SK-N-SH (cell line): ENCODE results near the gene SKIDA1. TPM values are rescaled to one million over a fixed set of nuclear protein-coding genes. Genes with fewer than 3 reads are reported as not detected.
A peak's percentile ranks its signal among the peaks of the same experiment; 100 is the strongest.

Experiments used
- CTCF ChIA-PET: fragments of 300-600, 350-600 bp; formaldehyde crosslinking; extraction: SDS; loops from one replicate; lab custom pipeline; 2021; lab: Yijun Ruan, JAX
- POLR2A ChIA-PET: fragments of 350-600 bp; sonication (Branson Sonifier 250); formaldehyde crosslinking; extraction: SDS; loops from one replicate; lab custom pipeline; 2020; ENCODE audit warnings: antibody characterized with exemption, inconsistent platforms; lab: Yijun Ruan, JAX
- DNase-seq: peaks from one replicate; pipeline ENCODE4 v3.0.0; 2012
- H2AFZ ChIP-seq: fragments of 200-600 bp; sonication (generic); 2 replicates; pipeline ENCODE4 v1.8.1; 2016; ENCODE audit warnings: antibody characterized with exemption, mild to moderate bottlenecking, low read depth
- H3F3A ChIP-seq: fragments of 200-600 bp; sonication (generic); replicated peaks from 2 replicates; pipeline ENCODE3; 2016; ENCODE audit warnings: antibody characterized with exemption, mild to moderate bottlenecking; ENCODE audit not compliant: insufficient read depth
- H3K27ac ChIP-seq, 2 experiments: fragments of 200-500 bp in 1 of 2; fragments of 200-600 bp in 1 of 2; sonication (Bioruptor generic) in 1 of 2; sonication (generic), shearing (Covaris generic) in 1 of 2; 2 replicates each; pipeline versions ENCODE4 v1.5.1 to v1.6.1; 2014 to 2016; ENCODE audit warnings: low read depth in 2 of 2, inconsistent platforms in 1 of 2, low read length in 1 of 2, mild to moderate bottlenecking in 1 of 2, mixed read lengths in 1 of 2
- H3K27me3 ChIP-seq: fragments of 200-600 bp; sonication (generic), shearing (Covaris generic); 2 replicates; pipeline ENCODE4 v1.6.1; 2016; ENCODE audit warnings: mixed run types; ENCODE audit not compliant: insufficient read depth
- H3K36me3 ChIP-seq, 2 experiments: fragments of 200-500 bp in 1 of 2; fragments of 200-600 bp in 1 of 2; sonication (Bioruptor generic) in 1 of 2; sonication (generic) in 1 of 2; replicated peaks in 1 of 2; 2 replicates each; pipeline versions ENCODE3 to v1.5.1; 2014 to 2016; ENCODE audit warnings: low read length in 1 of 2, mild to moderate bottlenecking in 1 of 2; ENCODE audit not compliant: insufficient read depth in 2 of 2, control insufficient read depth in 1 of 2
- H3K4me1 ChIP-seq, 2 experiments: fragments of 200-500 bp in 1 of 2; fragments of 200-600 bp in 1 of 2; sonication (Bioruptor generic) in 1 of 2; sonication (generic), shearing (Covaris generic) in 1 of 2; 2 replicates each; pipeline versions ENCODE4 v1.5.1 to v1.6.1; 2014 to 2016; ENCODE audit warnings: low read depth in 1 of 2, low read length in 1 of 2, mixed run types in 1 of 2; ENCODE audit not compliant: insufficient read depth in 2 of 2, control insufficient read depth in 1 of 2
- H3K4me2 ChIP-seq: fragments of 200-600 bp; sonication (generic), shearing (Covaris generic); 2 replicates; pipeline ENCODE4 v1.6.1; 2017; ENCODE audit warnings: mixed run types
- H3K4me3 ChIP-seq, 2 experiments: fragments of 200-500 bp in 1 of 2; fragments of 200-600 bp in 1 of 2; sonication (Bioruptor generic) in 1 of 2; sonication (generic), shearing (Covaris generic) in 1 of 2; 2 replicates each; pipeline versions ENCODE4 v1.5.1 to v1.8.1; 2014 to 2016; ENCODE audit warnings: low read depth in 2 of 2, inconsistent platforms in 1 of 2, low read length in 1 of 2, mild to moderate bottlenecking in 1 of 2, mixed read lengths in 1 of 2, moderate library complexity in 1 of 2
- H3K79me2 ChIP-seq: fragments of 200-600 bp; sonication (generic); 2 replicates; pipeline ENCODE4 v1.8.1; 2017; ENCODE audit warnings: mild to moderate bottlenecking; ENCODE audit not compliant: insufficient read depth
- H3K9ac ChIP-seq: fragments of 200-600 bp; sonication (generic); 2 replicates; pipeline ENCODE4 v1.6.1; 2017; ENCODE audit warnings: mixed run types
- H3K9me2 ChIP-seq: fragments of 200-600 bp; sonication (generic); 2 replicates; pipeline ENCODE4 v1.6.1; 2017; ENCODE audit warnings: mixed run types
- H3K9me3 ChIP-seq: fragments of 200-600 bp; sonication (generic); 2 replicates; pipeline ENCODE4 v1.6.1; 2017; ENCODE audit warnings: mixed run types, mild to moderate bottlenecking, moderate library complexity
- H4K20me1 ChIP-seq: fragments of 200-600 bp; sonication (generic); 2 replicates; pipeline ENCODE4 v1.6.1; 2017; ENCODE audit warnings: mild to moderate bottlenecking, mixed run types; ENCODE audit not compliant: insufficient read depth
- EZH2phosphoT487 ChIP-seq: fragments of 200-600 bp; sonication (generic); IDR thresholded peaks from 2 replicates; pipeline ENCODE4 v1.6.1; 2017; ENCODE audit warnings: low read depth, mixed run types, mild to moderate bottlenecking, antibody characterized with exemption, moderate library complexity, borderline replicate concordance
- FOSL2 ChIP-seq: IDR thresholded peaks from 2 replicates; pipeline ENCODE4 v1.4.0; 2012; ENCODE audit warnings: low read depth, mild to moderate bottlenecking, moderate library complexity, borderline replicate concordance
- IRF3 ChIP-seq: fragments of 150-350 bp; IDR thresholded peaks from 2 replicates; pipeline ENCODE4 v1.6.1; 2016; ENCODE audit warnings: mild to moderate bottlenecking, low read depth, low read length
- JUND ChIP-seq: IDR thresholded peaks from 2 replicates; pipeline ENCODE4 v1.4.0; 2012
- MAX ChIP-seq: IDR thresholded peaks from 2 replicates; pipeline ENCODE4 v1.4.0; 2012; ENCODE audit warnings: low read depth
- MXI1 ChIP-seq: IDR thresholded peaks from 2 replicates; pipeline ENCODE4 v1.6.1; 2012; ENCODE audit warnings: mild to moderate bottlenecking, low read depth, low read length, improper control_type of control experiment
- RXRA ChIP-seq: IDR thresholded peaks from 2 replicates; pipeline ENCODE4 v1.4.0; 2012; ENCODE audit warnings: low read depth, mild to moderate bottlenecking, borderline replicate concordance
- YY1 ChIP-seq: IDR thresholded peaks from 2 replicates; pipeline ENCODE4 v1.4.0; 2012; ENCODE audit warnings: low read depth, mild to moderate bottlenecking
- ZBTB33 ChIP-seq: IDR thresholded peaks from 2 replicates; pipeline ENCODE4 v1.4.0; 2012; ENCODE audit warnings: low read depth, borderline replicate concordance
- WGBS: methylation state at CpG from one replicate; pipeline ENCODE4 v1.1.6; 2017; ENCODE audit warnings: low lambda C conversion rate; 5-methylcytosine and 5-hydroxymethylcytosine counted together
- polyA plus RNA-seq, 3 experiments: library from polyadenylated mRNA; depleted of rRNA; stranded (reverse); fragments of >200 nt; gene quantifications; 2 replicates each; pipeline ENCODE4 v1.2.3, GENCODE V29; 2012

SKIDA1 gene
- polyA plus RNA-seq, 1 of the 3 experiments (the other 2 are of a cell fraction), result 0.38 TPM

GRCh38 chr10:21506351-21506750 lies 19.1 kb downstream of the SKIDA1 start:
- Histone ChIP-seq H3K79me2 (no peaks in the 10 kb centered on the region), H3K27me3 (no peaks in the 10 kb centered on the region), H3K36me3 (no peaks in the 10 kb centered on the region), H2AFZ (no peak overlapping the region), H4K20me1 (no peaks in the 10 kb centered on the region), H3F3A (no peaks in the 10 kb centered on the region), H3K4me1 (peaks cover 0 to 3% of the 10 kb centered on the region in 2 experiments; a peak in 2 of 4 replicates), H3K9me3 (no peaks in the 10 kb centered on the region), H3K9me2 (no peaks in the 10 kb centered on the region), H3K4me3 (no peak overlapping the region), H3K9ac (no peak overlapping the region), H3K27ac (no peak overlapping the region), H3K4me2 (no peak overlapping the region)
- DNase-seq, result no peak
- TF ChIP-seq FOSL2 (no peak), JUND (no peak), RXRA (no peak), EZH2phosphoT487 (no peak), ZBTB33 (no peak), IRF3 (no peak), YY1 (no peak)
- CTCF ChIA-PET, result interaction anchor here (1.4 to 3.9 kb wide), 3 partner anchors 10 to 226 kb away, joined by 3 to 26 read pairs (median 5); no protein-coding TSS in a partner anchor
- POLR2A ChIA-PET, result interaction anchor here (0.8 to 1.2 kb wide), 2 partner anchors 8 to 10 kb away, joined by 3 to 5 read pairs; no protein-coding TSS in a partner anchor
- WGBS, result 65% methylated on average over 3 of the region's 3 CpGs

GRCh38 chr10:21505711-21506278 lies 19.7 kb downstream of the SKIDA1 start:
- no peak overlapping the region for H3K4me3 ChIP-seq
- H3K27ac ChIP-seq, result no peak overlapping the region
- ChIA-PET POLR2A (interaction anchor here (0.8 to 1.2 kb wide), 3 partner anchors 9 to 20 kb away, joined by 3 to 5 read pairs (median 5); partner anchors contain the start of gene SKIDA1), CTCF (interaction anchor here (1.4 to 3.9 kb wide), 3 partner anchors 9 to 226 kb away, joined by 3 to 26 read pairs (median 5); no protein-coding TSS in a partner anchor)
- H4K20me1 ChIP-seq, result no peaks in the 10 kb centered on the region
- no peaks in the 10 kb centered on the region for H3K9me2 ChIP-seq
- no peak overlapping the region for H3K4me2 ChIP-seq
- no peak overlapping the region for H2AFZ ChIP-seq
- no peaks in the 10 kb centered on the region for H3K79me2 ChIP-seq
- WGBS, result 87% methylated on average over 4 of the region's 4 CpGs
- DNase-seq, result peak; percentile 67
- TF ChIP-seq MAX (no peak), MXI1 (peak; percentile 70; the same call in 1 of the 2 replicates)
- peaks cover 0 to 3% of the 10 kb centered on the region in 2 experiments; a peak in 1 of 4 replicates for H3K4me1 ChIP-seq
- no peaks in the 10 kb centered on the region for H3K36me3 ChIP-seq
- no peaks in the 10 kb centered on the region for H3F3A ChIP-seq
- no peaks in the 10 kb centered on the region for H3K9me3 ChIP-seq
- no peaks in the 10 kb centered on the region for H3K27me3 ChIP-seq
- H3K9ac ChIP-seq, result no peak overlapping the region
